ENCODE measurements around the gene FDPS. TPM values are rescaled to one million over a fixed set of nuclear protein-coding genes. Genes with fewer than 3 reads are reported as not detected.

The FDPS gene
- total and polyA plus RNA-seq, 2 experiments from 2014 or later, result 287 to 366 TPM

DNA sequence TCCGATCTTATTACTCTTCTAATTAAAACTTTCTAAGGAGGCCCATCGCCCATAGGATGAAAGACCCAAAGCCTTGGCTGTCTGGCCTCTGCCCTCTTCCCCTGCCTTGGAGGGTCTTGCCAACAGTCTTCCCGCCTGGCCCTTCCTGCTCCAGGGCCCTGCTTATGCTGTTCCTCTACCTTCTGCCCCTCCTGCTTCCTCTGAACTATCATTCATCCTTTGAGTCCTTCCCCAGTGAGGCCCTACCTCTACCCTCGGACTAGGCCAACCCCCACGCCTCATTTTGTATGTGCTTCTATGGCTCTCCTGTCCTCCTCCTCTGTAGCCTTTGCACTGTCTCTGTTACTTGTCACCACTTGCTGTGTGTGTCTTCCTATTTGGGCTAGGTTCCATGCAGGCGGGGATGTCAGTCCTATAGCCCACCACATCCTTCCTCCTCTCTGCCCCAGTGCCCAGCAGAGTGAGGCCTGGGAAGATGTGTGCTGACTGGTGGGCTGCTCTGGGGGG is 17.4 kb downstream of the FDPS start:
- Mint-ChIP-seq H3K36me3 (ENCODE audit: low read depth) (peaks cover 27% of the 10 kb centered on the region), H3K27me3 (ENCODE audit: insufficient read depth, low read depth, poor library complexity) (peaks cover 11% of the 10 kb centered on the region), H3K9me3 (no peaks in the 10 kb centered on the region), H3K4me1 (peaks cover 22% of the 10 kb centered on the region), H3K4me3 (peak overlapping the region; percentile 95), H3K27ac (no peak overlapping the region)
- Histone ChIP-seq H3F3A (replicated peaks; ENCODE audit: low read depth) (peaks cover 19% of the 10 kb centered on the region), H2AFZ (no peak overlapping the region), H3K79me2 (replicated peaks; ENCODE audit: insufficient read depth) (0 out of 2 replicates have a peak, but pooled peaks cover 5% of the 10 kb centered on the region), H3K27ac (ENCODE audit: low read depth) (no peak overlapping the region), H3K4me2 (peak overlapping the region; percentile 99), H3K36me3 (ENCODE audit: insufficient read depth) (peaks cover 16% of the 10 kb centered on the region), H3K4me3 (peak overlapping the region; percentile 99), H3K4me1 (ENCODE audit: insufficient read depth) (peaks cover 19% of the 10 kb centered on the region), H3K27me3 (ENCODE audit: insufficient read depth) (peaks cover 7% of the 10 kb centered on the region), H3K9me2 (ENCODE audit: insufficient read depth) (no peaks in the 10 kb centered on the region), H4K20me1 (replicated peaks; ENCODE audit: insufficient read depth) (no peaks in the 10 kb centered on the region; the same call in 1 of the 2 replicates)
- DNase-seq (ENCODE audit: low spot score), result no peak
- TF ChIP-seq, protein P1, sequence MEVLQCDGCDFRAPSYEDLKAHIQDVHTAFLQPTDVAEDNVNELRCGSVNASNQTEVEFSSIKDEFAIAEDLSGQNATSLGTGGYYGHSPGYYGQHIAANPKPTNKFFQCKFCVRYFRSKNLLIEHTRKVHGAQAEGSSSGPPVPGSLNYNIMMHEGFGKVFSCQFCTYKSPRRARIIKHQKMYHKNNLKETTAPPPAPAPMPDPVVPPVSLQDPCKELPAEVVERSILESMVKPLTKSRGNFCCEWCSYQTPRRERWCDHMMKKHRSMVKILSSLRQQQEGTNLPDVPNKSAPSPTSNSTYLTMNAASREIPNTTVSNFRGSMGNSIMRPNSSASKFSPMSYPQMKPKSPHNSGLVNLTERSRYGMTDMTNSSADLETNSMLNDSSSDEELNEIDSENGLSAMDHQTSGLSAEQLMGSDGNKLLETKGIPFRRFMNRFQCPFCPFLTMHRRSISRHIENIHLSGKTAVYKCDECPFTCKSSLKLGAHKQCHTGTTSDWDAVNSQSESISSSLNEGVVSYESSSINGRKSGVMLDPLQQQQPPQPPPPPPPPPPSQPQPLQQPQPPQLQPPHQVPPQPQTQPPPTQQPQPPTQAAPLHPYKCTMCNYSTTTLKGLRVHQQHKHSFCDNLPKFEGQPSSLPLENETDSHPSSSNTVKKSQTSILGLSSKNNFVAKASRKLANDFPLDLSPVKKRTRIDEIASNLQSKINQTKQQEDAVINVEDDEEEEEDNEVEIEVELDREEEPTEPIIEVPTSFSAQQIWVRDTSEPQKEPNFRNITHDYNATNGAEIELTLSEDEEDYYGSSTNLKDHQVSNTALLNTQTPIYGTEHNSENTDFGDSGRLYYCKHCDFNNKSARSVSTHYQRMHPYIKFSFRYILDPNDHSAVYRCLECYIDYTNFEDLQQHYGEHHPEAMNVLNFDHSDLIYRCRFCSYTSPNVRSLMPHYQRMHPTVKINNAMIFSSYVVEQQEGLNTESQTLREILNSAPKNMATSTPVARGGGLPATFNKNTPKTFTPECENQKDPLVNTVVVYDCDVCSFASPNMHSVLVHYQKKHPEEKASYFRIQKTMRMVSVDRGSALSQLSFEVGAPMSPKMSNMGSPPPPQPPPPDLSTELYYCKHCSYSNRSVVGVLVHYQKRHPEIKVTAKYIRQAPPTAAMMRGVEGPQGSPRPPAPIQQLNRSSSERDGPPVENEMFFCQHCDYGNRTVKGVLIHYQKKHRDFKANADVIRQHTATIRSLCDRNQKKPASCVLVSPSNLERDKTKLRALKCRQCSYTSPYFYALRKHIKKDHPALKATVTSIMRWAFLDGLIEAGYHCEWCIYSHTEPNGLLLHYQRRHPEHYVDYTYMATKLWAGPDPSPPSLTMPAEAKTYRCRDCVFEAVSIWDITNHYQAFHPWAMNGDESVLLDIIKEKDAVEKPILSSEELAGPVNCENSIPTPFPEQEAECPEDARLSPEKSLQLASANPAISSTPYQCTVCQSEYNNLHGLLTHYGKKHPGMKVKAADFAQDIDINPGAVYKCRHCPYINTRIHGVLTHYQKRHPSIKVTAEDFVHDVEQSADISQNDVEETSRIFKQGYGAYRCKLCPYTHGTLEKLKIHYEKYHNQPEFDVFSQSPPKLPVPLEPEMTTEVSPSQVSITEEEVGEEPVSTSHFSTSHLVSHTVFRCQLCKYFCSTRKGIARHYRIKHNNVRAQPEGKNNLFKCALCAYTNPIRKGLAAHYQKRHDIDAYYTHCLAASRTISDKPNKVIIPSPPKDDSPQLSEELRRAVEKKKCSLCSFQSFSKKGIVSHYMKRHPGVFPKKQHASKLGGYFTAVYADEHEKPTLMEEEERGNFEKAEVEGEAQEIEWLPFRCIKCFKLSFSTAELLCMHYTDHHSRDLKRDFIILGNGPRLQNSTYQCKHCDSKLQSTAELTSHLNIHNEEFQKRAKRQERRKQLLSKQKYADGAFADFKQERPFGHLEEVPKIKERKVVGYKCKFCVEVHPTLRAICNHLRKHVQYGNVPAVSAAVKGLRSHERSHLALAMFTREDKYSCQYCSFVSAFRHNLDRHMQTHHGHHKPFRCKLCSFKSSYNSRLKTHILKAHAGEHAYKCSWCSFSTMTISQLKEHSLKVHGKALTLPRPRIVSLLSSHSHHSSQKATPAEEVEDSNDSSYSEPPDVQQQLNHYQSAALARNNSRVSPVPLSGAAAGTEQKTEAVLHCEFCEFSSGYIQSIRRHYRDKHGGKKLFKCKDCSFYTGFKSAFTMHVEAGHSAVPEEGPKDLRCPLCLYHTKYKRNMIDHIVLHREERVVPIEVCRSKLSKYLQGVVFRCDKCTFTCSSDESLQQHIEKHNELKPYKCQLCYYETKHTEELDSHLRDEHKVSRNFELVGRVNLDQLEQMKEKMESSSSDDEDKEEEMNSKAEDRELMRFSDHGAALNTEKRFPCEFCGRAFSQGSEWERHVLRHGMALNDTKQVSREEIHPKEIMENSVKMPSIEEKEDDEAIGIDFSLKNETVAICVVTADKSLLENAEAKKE (CRISPR knock-in tag; IDR thresholded peaks at IDR 0.05), result no peak
- TF ChIP-seq POLR2AphosphoS5 (IDR thresholded peaks at IDR 0.05; ENCODE audit: low read depth), result no peak
- no peak for TF ChIP-seq JUNB (IDR thresholded peaks at IDR 0.05; ENCODE audit: unreplicated experiment)
- no peak for TF ChIP-seq EZH2phosphoT487 (IDR thresholded peaks at IDR 0.05; ENCODE audit: unreplicated experiment)
- TF ChIP-seq CREB1 (CRISPR knock-in tag; IDR thresholded peaks at IDR 0.05; ENCODE audit: low read depth), result no peak
- no peak for TF ChIP-seq NANOG (IDR thresholded peaks at IDR 0.05; ENCODE audit: borderline replicate concordance)
- TF ChIP-seq ZNF114 (CRISPR knock-in tag; IDR thresholded peaks at IDR 0.05), result no peak
- TF ChIP-seq, protein P2, sequence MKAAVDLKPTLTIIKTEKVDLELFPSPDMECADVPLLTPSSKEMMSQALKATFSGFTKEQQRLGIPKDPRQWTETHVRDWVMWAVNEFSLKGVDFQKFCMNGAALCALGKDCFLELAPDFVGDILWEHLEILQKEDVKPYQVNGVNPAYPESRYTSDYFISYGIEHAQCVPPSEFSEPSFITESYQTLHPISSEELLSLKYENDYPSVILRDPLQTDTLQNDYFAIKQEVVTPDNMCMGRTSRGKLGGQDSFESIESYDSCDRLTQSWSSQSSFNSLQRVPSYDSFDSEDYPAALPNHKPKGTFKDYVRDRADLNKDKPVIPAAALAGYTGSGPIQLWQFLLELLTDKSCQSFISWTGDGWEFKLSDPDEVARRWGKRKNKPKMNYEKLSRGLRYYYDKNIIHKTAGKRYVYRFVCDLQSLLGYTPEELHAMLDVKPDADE (IDR thresholded peaks at IDR 0.05), result no peak
- TF ChIP-seq, protein P3, sequence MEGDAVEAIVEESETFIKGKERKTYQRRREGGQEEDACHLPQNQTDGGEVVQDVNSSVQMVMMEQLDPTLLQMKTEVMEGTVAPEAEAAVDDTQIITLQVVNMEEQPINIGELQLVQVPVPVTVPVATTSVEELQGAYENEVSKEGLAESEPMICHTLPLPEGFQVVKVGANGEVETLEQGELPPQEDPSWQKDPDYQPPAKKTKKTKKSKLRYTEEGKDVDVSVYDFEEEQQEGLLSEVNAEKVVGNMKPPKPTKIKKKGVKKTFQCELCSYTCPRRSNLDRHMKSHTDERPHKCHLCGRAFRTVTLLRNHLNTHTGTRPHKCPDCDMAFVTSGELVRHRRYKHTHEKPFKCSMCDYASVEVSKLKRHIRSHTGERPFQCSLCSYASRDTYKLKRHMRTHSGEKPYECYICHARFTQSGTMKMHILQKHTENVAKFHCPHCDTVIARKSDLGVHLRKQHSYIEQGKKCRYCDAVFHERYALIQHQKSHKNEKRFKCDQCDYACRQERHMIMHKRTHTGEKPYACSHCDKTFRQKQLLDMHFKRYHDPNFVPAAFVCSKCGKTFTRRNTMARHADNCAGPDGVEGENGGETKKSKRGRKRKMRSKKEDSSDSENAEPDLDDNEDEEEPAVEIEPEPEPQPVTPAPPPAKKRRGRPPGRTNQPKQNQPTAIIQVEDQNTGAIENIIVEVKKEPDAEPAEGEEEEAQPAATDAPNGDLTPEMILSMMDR (conservative IDR thresholded peaks at IDR 0.05; ENCODE audit: low read depth in 2 of 2), result no peak
- TF ChIP-seq STAT1 (IDR thresholded peaks at IDR 0.05; ENCODE audit: unreplicated experiment), result no peak
- TF ChIP-seq ZNF331 (CRISPR knock-in tag; IDR thresholded peaks at IDR 0.05; ENCODE audit: low read depth), result no peak
- TF ChIP-seq, protein P4, sequence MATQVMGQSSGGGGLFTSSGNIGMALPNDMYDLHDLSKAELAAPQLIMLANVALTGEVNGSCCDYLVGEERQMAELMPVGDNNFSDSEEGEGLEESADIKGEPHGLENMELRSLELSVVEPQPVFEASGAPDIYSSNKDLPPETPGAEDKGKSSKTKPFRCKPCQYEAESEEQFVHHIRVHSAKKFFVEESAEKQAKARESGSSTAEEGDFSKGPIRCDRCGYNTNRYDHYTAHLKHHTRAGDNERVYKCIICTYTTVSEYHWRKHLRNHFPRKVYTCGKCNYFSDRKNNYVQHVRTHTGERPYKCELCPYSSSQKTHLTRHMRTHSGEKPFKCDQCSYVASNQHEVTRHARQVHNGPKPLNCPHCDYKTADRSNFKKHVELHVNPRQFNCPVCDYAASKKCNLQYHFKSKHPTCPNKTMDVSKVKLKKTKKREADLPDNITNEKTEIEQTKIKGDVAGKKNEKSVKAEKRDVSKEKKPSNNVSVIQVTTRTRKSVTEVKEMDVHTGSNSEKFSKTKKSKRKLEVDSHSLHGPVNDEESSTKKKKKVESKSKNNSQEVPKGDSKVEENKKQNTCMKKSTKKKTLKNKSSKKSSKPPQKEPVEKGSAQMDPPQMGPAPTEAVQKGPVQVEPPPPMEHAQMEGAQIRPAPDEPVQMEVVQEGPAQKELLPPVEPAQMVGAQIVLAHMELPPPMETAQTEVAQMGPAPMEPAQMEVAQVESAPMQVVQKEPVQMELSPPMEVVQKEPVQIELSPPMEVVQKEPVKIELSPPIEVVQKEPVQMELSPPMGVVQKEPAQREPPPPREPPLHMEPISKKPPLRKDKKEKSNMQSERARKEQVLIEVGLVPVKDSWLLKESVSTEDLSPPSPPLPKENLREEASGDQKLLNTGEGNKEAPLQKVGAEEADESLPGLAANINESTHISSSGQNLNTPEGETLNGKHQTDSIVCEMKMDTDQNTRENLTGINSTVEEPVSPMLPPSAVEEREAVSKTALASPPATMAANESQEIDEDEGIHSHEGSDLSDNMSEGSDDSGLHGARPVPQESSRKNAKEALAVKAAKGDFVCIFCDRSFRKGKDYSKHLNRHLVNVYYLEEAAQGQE (IDR thresholded peaks at IDR 0.05; ENCODE audit: unreplicated experiment), result no peak
- no peak for TF ChIP-seq EZH2 (IDR thresholded peaks at IDR 0.05; ENCODE audit: low read depth, unreplicated experiment)
- no peak for ATAC-seq

Data from GM23338 (cell line).